Measurements from ENCODE around the gene ABL1. TPM values are rescaled to one million over a fixed set of nuclear protein-coding genes. Genes with fewer than 3 reads are reported as not detected.

Gene ABL1
- total RNA-seq, 1 experiment from 2014 or later: 83.6 TPM

DNA sequence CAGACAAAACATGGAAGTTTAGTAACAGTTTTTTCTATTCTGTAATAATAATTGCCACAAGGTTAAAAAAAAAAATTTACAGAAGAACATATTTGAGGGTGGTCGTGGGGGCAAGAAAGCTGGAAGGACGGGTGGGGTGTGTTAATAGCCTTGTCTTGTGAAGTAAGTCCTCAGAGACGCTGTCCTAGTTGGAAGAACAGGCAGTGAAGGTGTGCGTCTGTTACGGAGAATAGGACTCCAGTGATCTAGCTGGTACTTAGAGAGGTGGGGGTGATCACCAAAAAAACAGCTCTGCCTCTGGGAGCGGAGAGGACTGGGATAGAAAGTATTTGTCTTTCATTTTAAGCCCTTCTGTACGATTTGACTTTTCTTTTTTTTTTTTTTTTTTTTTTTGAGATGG, 17.7 kb downstream of the ABL1 start:
- Histone ChIP-seq H3K4me1 (ENCODE audit: insufficient read depth, low read length) (no peaks in the 10 kb centered on the region; the same call in 1 of the 2 replicates), H3K79me1 (ENCODE audit: insufficient read depth, low read depth, low read length, poor library complexity, severe bottlenecking) (peaks cover 8% of the 10 kb centered on the region), H3K27me3 (ENCODE audit: insufficient read depth, low read length) (no peaks in the 10 kb centered on the region), H3K79me2 (ENCODE audit: insufficient read depth, low read length) (peaks cover 12% of the 10 kb centered on the region), H3K18ac (ENCODE audit: insufficient read length, low read depth, low read length) (no peak overlapping the region), H2BK20ac (ENCODE audit: low read depth, low read length, poor library complexity, severe bottlenecking) (no peak overlapping the region), H2BK120ac (ENCODE audit: low read depth, low read length, poor library complexity, severe bottlenecking) (no peak overlapping the region), H2AFZ (ENCODE audit: low read length) (no peak overlapping the region), H2AK5ac (ENCODE audit: insufficient read length, low read length) (no peak overlapping the region), H3K9me3 (ENCODE audit: control insufficient read depth, low read depth, low read length) (no peaks in the 10 kb centered on the region), H3T11ph (ENCODE audit: low read length) (no peak overlapping the region), H3K23me2 (ENCODE audit: insufficient read length, low read depth, low read length, poor library complexity, severe bottlenecking) (no peaks in the 10 kb centered on the region), H2BK12ac (ENCODE audit: insufficient read length, low read depth, low read length) (no peak overlapping the region), H3K27ac (ENCODE audit: insufficient read length, low read depth, low read length) (no peak overlapping the region), H4K8ac (replicated peaks; ENCODE audit: insufficient read length, low read depth, low read length) (no peak overlapping the region), H2BK15ac (ENCODE audit: low read depth, low read length) (no peak overlapping the region), H2BK5ac (ENCODE audit: insufficient read length, low read length) (no peak overlapping the region), H3K14ac (ENCODE audit: insufficient read depth, low read length) (no peak overlapping the region), H3K23ac (ENCODE audit: insufficient read length, low read depth, low read length) (no peak overlapping the region), H3K56ac (ENCODE audit: insufficient read length, low read depth, low read length) (no peak overlapping the region), H3K4ac (ENCODE audit: low read depth, low read length) (no peak overlapping the region), H3K4me2 (ENCODE audit: insufficient read depth, insufficient read length, low read length) (no peak overlapping the region), H3K9ac (ENCODE audit: extremely low read depth, insufficient read length, low read length) (no peak overlapping the region), H4K20me1 (ENCODE audit: control insufficient read depth, insufficient read depth, insufficient read length) (no peaks in the 10 kb centered on the region), H4K5ac (ENCODE audit: insufficient read length, low read depth, low read length) (no peak overlapping the region), H4K91ac (ENCODE audit: insufficient read length, low read depth, low read length) (no peak overlapping the region)
- Mint-ChIP-seq H3K36me3 (ENCODE audit: insufficient read depth in 1 of 3, low read depth in 3 of 3) (peaks cover 19 to 54% (median 44%) of the 10 kb centered on the region in 3 experiments), H3K4me3 (no peak overlapping the region), H3K9me3 (no peaks in the 10 kb centered on the region), H3K27ac (peak overlapping the region in 1 of 3 experiments; percentile 85; a peak in 2 of 7 replicates), H3K4me1 (peaks cover 6 to 16% of the 10 kb centered on the region in 2 experiments), H3K27me3 (ENCODE audit: low read depth) (no peaks in the 10 kb centered on the region)
- TF ChIP-seq, protein P1, sequence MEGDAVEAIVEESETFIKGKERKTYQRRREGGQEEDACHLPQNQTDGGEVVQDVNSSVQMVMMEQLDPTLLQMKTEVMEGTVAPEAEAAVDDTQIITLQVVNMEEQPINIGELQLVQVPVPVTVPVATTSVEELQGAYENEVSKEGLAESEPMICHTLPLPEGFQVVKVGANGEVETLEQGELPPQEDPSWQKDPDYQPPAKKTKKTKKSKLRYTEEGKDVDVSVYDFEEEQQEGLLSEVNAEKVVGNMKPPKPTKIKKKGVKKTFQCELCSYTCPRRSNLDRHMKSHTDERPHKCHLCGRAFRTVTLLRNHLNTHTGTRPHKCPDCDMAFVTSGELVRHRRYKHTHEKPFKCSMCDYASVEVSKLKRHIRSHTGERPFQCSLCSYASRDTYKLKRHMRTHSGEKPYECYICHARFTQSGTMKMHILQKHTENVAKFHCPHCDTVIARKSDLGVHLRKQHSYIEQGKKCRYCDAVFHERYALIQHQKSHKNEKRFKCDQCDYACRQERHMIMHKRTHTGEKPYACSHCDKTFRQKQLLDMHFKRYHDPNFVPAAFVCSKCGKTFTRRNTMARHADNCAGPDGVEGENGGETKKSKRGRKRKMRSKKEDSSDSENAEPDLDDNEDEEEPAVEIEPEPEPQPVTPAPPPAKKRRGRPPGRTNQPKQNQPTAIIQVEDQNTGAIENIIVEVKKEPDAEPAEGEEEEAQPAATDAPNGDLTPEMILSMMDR (conservative IDR thresholded peaks at IDR 0.05): no peak
- no peak for DNase-seq
- no CpG with 5 or more reads among the region's 7 CpGs for WGBS (ENCODE audit: extremely low coverage, insufficient read length, low lambda C conversion rate)
